ENCODE measurements around the gene PRKCB. TPM values are rescaled to one million over a fixed set of nuclear protein-coding genes. Genes with fewer than 3 reads are reported as not detected.

Gene PRKCB
- total RNA-seq, 2 donors from 2014 or later, result 2.9 to 28.6 TPM

DNA sequence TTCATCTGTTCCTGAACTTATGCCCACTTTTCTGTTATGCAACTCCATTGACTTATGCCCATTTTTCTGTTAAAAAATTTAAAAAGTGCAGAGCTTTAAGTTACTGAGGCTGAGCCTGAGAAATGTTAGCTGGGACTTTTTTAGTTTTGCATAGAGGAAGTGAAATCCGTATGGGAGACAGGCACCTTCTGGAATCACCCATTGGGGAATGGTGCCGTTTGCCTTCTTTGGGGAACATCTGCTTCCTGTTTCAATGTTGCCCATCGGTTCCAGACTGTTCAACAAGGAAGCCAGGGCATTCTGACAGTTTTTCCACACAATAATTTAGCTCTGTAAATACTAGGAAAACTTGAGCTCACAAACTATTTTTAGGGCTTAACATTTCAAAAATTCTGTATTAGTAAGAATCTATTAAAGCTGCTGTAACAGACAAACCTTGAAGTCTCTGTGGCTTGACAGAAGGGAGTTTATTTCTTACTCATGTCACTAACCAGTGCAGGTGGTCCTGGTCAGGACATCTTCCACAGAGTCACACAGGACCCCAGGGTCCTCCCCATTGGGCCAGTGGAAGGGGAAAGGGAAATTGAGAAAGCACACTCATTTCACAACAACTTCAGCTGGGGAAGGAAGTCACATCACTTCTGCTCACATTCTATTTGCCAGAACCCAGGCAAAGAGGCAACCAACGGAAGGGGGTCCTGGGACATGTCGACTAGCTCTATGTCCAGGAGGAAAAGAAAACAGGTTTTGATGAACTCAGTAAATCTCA is 17.2 kb downstream of the PRKCB start:
- no peak for DNase-seq (ENCODE audit: low spot score)
- H3K4me3 ChIP-seq, result no peak overlapping the region
- no peaks in the 10 kb centered on the region for H3K9me3 ChIP-seq
- intact Hi-C loops (cut with DNase I), result no loop called here
- H3K4me1 ChIP-seq (replicated peaks), result no peaks in the 10 kb centered on the region
- 67% methylated on average over 5 of the region's 5 CpGs for WGBS
- no peak for TF ChIP-seq POLR2A (IDR thresholded peaks at IDR 0.05)
- TF ChIP-seq, protein P1, sequence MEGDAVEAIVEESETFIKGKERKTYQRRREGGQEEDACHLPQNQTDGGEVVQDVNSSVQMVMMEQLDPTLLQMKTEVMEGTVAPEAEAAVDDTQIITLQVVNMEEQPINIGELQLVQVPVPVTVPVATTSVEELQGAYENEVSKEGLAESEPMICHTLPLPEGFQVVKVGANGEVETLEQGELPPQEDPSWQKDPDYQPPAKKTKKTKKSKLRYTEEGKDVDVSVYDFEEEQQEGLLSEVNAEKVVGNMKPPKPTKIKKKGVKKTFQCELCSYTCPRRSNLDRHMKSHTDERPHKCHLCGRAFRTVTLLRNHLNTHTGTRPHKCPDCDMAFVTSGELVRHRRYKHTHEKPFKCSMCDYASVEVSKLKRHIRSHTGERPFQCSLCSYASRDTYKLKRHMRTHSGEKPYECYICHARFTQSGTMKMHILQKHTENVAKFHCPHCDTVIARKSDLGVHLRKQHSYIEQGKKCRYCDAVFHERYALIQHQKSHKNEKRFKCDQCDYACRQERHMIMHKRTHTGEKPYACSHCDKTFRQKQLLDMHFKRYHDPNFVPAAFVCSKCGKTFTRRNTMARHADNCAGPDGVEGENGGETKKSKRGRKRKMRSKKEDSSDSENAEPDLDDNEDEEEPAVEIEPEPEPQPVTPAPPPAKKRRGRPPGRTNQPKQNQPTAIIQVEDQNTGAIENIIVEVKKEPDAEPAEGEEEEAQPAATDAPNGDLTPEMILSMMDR (IDR thresholded peaks at IDR 0.05), result no peak
- TF ChIP-seq POLR2AphosphoS5 (IDR thresholded peaks at IDR 0.05), result no peak
- H3K27ac ChIP-seq, result no peak overlapping the region
- H3K36me3 ChIP-seq, result no peaks in the 10 kb centered on the region
- no peaks in the 10 kb centered on the region for H3K27me3 ChIP-seq (replicated peaks; ENCODE audit: insufficient read depth)

DNA sequence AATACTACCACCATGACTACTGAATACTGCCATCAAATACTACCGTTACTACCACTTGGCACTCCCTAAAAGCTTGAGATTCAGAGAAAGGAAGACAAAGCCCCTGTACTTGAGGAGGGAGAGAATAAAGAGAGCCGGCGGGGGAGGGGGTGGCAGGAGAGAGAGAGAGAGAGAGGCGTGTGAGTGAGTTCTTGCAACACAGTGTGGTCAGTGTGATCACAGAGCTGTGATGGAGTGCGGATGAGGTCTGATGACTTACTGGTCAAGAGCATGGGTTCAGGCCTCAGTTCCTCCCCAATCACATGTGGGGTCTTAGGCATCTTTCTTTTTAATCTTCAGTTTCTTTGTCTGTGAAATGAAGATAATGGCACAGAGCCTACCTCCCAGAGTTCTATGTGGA is 19.2 kb downstream of the PRKCB start:
- Histone ChIP-seq H3K36me3 (no peaks in the 10 kb centered on the region), H3K4me1 (replicated peaks) (no peaks in the 10 kb centered on the region), H3K9me3 (no peaks in the 10 kb centered on the region), H3K27ac (no peak overlapping the region), H3K4me3 (no peak overlapping the region), H3K27me3 (replicated peaks; ENCODE audit: insufficient read depth) (no peaks in the 10 kb centered on the region)
- intact Hi-C loops (cut with DNase I), result no loop called here
- 76% methylated on average over 5 of the region's 5 CpGs for WGBS
- TF ChIP-seq, protein P1 (IDR thresholded peaks at IDR 0.05), result no peak
- TF ChIP-seq POLR2AphosphoS5 (IDR thresholded peaks at IDR 0.05), result no peak
- no peak for TF ChIP-seq POLR2A (IDR thresholded peaks at IDR 0.05)
- no peak for DNase-seq (ENCODE audit: low spot score)

DNA sequence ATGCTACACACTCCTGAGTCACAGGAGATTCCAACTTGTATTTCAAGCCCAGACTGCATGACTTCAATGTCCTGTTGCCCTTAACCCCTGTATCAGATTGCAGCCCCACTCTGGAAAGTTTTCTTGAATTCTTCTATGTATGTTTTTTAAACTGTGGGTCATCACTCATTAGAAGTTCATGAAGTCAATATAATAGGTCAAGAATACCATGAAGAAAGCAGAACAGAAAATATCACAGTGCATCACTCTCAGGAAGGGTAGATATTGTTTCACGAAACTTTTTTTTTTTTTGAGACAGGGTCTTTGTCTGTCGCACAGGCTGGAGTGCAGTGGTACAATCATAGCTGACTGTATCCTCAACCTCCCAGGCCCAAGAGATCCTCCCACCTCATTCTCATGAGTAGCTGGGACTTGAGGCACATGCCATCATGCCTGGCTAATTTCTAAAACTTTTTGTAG is 20.5 kb downstream of the PRKCB start:
- TF ChIP-seq POLR2AphosphoS5 (IDR thresholded peaks at IDR 0.05), result no peak
- TF ChIP-seq POLR2A (IDR thresholded peaks at IDR 0.05), result no peak
- TF ChIP-seq, protein P1 (IDR thresholded peaks at IDR 0.05), result no peak

DNA sequence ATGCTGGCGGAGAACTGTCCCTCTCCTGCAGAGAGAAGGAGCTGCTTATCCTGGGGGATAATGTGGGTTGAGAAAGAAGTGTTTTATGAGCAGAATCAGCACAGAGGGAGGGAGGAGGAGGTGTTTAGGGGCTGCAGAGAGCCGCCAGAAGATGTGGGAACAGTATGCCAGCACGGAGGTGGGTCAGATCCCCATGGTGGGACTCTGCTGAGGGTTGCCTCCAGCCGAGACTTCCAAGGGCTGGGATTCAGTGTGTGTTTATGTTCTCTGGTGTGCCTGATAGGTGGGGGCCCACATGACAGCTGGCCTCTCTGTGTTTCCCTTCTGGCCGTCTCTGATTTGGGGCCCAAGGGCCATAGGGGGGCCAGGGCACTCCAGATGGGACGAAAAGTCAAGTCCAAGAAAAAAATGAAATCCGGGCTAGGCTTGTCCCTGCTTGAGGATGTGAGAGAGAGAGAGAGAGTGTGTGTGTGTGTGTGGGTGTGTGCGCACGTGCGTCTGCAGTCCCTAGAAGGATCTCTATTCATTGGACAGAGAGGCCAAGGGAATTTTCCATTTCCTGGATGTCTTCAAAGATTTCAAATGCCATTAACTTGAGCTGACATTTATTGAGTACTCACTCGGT is 21.6 kb downstream of the PRKCB start:
- no peaks in the 10 kb centered on the region for H3K4me1 ChIP-seq (replicated peaks)
- intact Hi-C loops (cut with DNase I), result no loop called here

More for the DNA sequence above, 20.5 kb downstream of the PRKCB start:
- intact Hi-C loops (cut with DNase I), result no loop called here
- Histone ChIP-seq H3K4me3 (no peak overlapping the region), H3K36me3 (no peaks in the 10 kb centered on the region), H3K27me3 (replicated peaks; ENCODE audit: insufficient read depth) (no peaks in the 10 kb centered on the region), H3K27ac (no peak overlapping the region), H3K9me3 (no peaks in the 10 kb centered on the region), H3K4me1 (replicated peaks) (no peaks in the 10 kb centered on the region)
- DNase-seq (ENCODE audit: low spot score), result no peak
- WGBS, result 75% methylated on average over 2 of the region's 2 CpGs

DNA sequence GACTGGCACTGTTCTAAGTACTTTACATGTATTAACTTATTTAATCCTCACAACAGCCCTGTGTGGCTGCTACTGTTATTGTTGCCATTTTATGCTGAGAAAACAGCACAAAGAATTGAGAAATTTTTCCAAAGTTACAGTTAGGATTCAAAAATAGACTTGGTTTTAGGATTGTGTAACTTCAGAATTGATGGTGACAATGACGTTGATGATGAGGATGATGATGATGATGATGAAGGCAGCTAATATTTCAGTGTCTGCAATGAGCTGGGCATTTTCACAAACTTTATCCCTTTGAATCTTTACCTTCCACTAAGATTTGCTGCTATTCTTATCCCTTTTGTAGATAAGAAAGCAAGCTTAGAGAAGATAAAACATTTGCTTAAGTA is 22.1 kb downstream of the PRKCB start:
- Histone ChIP-seq H3K36me3 (no peaks in the 10 kb centered on the region), H3K27ac (no peak overlapping the region), H3K4me1 (replicated peaks) (no peaks in the 10 kb centered on the region), H3K9me3 (no peaks in the 10 kb centered on the region), H3K27me3 (replicated peaks; ENCODE audit: insufficient read depth) (no peaks in the 10 kb centered on the region), H3K4me3 (no peak overlapping the region)
- WGBS, result 66% methylated on average over 1 of the region's 1 CpG
- DNase-seq (ENCODE audit: low spot score), result no peak
- intact Hi-C loops (cut with DNase I), result no loop called here
- TF ChIP-seq POLR2A (IDR thresholded peaks at IDR 0.05) (no peak), POLR2AphosphoS5 (IDR thresholded peaks at IDR 0.05) (peak; percentile 1)

More for the DNA sequence above, 21.6 kb downstream of the PRKCB start:
- TF ChIP-seq POLR2AphosphoS5 (IDR thresholded peaks at IDR 0.05), result peak; percentile 4
- TF ChIP-seq POLR2A (IDR thresholded peaks at IDR 0.05), result no peak
- 16% methylated on average over 11 of the region's 11 CpGs for whole genome bisulfite sequencing
- Histone ChIP-seq H3K27me3 (replicated peaks; ENCODE audit: insufficient read depth) (no peaks in the 10 kb centered on the region), H3K36me3 (no peaks in the 10 kb centered on the region), H3K9me3 (no peaks in the 10 kb centered on the region), H3K27ac (no peak overlapping the region), H3K4me3 (no peak overlapping the region)
- peak; percentile 19 for DNase-seq (ENCODE audit: low spot score)
